GM21390 (cell line): Measurements from ENCODE around the gene TCF21.
A peak's percentile ranks its signal among the peaks of the same experiment; 100 is the strongest.

ENCODE experiments used
- ATAC-seq: cut with Tn5 transposase; IDR thresholded peaks from one replicate; pipeline ENCODE4 v1.9.1; 2021; ENCODE audit not compliant: unreplicated experiment

TCF21 gene

DNA sequence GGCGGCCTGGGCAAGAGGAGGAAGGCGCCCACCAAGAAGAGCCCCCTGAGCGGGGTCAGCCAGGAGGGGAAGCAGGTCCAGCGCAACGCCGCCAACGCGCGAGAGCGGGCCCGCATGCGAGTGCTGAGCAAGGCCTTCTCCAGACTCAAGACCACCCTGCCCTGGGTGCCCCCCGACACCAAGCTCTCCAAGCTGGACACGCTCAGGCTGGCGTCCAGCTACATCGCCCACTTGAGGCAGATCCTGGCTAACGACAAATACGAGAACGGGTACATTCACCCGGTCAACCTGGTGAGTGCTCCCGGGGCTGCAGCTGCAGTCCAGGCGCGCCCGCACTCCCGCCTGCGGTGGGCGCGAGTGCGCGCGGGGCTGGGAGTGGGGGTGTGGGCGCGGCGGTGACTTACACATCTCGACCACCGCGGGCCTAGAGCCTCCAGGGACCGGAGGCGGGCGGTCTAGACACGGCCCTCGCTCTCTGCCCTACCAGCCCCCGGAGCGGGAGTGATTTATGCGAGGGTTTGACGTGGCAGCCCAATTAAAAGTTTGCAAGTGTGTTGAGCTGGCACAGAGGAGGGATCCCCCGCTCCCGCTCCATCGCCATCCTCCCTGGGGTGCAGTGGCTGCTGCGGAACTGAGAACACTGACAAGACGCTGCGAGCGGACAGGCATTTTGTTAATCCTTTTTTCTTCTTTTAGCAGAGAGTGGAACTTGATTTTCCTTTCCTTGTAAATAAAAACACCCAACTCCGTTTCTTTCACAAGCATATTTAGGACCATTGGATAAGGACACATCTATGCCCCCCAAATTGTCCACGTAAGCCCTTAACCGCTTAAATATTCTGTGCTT lies 867 bp downstream of the TCF21 start:
- no peak for ATAC-seq

DNA sequence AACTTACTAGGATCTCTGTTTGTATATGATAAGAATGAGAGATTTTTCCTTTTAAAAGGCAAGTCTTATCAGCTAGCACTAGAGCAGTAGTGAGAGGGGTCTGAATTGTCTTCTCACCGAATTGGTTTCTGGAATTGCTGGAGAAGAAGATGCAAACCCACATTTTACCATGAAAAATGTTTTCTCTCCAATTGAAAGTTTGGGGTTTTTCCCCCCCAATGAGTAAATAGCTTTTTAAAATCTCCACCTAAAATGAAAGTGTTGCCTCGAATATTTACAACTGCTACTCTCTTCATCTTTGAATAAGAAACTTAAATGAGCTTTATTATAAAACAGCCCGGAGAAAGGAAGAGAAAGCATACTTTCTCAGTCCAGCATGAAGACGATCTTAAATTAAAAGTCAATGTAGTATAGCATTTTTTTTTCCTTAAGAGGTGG lies 1.8 kb downstream of the TCF21 start:
- ATAC-seq: no peak

- peak; percentile 50 for ATAC-seq
Observed at GRCh38 chr6:133891149-133891926, 2.4 kb downstream of the TCF21 start.

DNA sequence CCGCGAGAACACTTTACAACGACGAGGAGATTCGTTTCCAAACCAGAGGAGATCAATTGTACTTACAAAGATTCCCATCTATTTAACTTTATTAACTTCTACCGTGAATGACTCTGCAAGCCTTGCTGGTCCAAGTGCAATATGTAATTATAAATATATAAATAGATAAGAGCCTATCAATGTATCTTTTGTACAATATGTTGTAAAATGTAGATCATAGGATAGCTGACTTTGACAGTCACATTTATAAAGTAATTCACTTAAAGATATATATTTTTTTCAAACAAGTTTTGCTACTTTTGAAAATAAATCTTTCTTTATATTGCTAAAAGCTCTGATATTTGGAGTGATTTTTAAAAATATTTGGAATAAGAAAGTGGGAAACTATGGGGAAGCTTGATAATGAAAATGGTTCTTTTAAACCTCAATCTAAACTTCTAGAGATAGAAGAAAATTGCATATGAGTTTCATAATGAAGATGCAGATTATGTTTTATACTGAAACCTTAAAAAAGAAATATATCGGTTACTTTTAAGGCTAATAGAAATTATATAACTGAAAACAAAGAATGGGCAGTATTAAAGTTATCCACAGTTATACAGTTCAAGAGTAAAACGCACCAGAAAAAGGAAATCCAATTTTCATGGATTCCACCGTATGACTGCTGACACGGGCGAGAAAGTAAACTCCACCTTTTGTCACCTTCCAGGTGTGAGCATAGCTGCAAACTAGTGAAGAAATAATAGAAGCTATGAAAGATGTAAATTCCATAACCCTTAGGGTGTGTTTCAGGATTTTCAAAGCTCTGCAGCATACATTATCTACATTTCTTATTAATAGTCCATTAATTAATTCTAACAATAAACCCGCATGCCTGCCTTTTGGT lies 3.3 kb downstream of the TCF21 start:
- ATAC-seq: no peak

GRCh38 chr6:133892813-133893691 lies 4.1 kb downstream of the TCF21 start:
- no peak for ATAC-seq

- no peak for ATAC-seq
Observed at GRCh38 chr6:133893946-133894345, 5.0 kb downstream of the TCF21 start.

- no peak for ATAC-seq
Observed at GRCh38 chr6:133894369-133894768, 5.5 kb downstream of the TCF21 start.

DNA sequence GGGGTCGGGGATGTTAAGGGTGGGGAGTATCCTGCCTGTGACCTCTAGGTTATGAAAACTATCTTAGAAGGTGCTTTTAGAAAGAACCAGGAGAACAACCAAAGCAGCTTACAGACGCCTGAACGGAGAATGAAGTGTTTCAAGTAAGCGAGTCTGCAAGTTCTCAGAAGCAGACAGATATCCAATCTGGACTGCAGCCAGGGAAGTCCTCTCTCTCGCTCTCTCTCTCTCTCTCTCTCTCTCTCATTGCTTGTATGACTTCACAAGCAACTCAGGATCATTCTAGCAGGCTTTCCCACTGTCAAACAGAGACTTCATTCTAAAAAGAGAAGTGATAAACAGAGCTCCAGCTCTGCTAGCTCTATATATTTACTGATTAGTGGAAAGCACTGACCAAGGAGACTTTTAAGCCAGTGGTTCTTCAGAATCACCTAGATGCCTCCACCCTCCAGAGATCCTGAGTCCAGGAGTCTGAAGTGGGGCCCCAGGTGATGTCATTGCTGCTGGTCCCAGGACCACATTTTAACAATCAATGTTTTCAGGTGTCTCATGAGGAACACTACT lies 6.0 kb downstream of the TCF21 start:
- ATAC-seq: no peak

DNA sequence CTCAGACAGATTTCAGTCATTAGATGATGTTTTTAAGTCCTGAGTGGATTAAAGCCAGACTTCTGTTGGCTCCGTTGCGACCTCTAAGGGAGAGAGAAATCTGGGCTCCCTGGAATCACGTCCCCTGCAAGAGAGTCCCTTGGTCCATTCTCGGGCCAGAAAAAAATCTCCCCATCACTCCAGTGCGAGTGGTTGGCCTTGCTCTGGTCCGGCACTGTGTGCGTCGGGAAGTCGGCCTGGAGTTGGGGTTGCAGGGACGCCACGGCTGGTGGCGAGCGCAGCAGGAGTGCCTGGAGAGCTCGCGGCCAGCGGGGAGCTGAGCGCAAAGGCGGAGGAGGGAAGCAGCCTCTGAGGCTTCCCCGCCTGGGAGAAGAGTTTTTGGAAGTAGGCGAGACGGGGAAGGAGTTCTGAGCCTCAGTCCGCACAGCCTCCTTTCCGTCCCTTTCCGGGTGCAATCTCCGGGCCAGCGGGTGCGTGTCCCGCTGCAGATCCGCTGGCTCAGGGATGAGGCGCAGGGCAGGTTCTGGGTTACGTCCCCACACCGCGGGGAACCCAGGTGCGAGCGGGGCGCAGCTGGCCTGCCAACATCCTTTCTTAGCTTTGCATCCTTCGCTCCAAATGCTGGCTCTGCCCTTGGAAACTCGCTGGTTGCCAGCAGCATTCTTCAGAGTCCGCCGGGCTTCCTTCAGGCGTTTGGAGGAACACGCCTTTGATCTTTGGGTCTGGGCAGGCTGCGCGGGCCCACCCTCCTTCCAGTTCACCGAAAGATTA lies 6.8 kb downstream of the TCF21 start:
- no peak for ATAC-seq

DNA sequence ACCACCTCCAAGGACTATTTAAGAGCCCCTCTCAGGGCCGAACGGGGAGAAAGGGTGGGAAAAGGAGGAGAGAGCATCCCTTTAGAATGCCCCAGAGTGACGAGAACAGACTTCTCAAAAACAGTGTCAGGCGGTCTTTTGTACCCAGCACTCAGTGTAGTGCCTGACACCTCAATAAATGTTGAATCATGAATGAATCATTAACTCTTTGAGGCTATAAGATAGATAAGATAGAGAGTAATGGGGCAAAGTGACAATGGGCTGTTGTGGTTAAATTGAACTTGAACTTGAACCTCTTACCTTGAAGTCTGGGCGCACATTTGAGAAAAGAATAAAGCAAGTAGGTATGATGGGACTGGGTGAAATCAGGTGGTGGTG lies 7.4 kb downstream of the TCF21 start:
- no peak for ATAC-seq

- ATAC-seq: no peak
Observed at GRCh38 chr6:133898263-133898662, 9.3 kb downstream of the TCF21 start.

GRCh38 chr6:133899556-133899955 lies 10.6 kb downstream of the TCF21 start:
- ATAC-seq: no peak

DNA sequence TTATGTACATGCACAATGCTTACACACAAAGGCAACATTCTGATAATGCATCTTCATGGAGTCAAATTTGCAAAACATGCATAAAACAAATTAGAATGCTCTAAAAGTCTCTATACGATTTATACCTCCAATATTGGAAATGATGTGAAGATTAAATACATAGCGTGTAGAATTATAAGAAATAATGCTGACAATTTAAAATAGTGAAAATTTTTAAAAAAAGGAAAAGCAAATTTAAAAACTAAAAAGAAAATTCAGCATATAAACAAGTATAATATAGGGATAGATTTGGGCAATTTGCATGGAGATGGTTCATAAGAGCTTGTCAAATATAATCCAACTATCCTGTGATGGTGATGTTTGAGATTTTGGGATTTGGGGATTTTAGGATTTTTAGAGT lies 14.9 kb downstream of the TCF21 start:
- ATAC-seq: no peak

- no peak for ATAC-seq
Observed at GRCh38 chr6:133906050-133906449, 17.1 kb downstream of the TCF21 start.

- ATAC-seq: peak; percentile 87
Observed at GRCh38 chr6:133916650-133917151, 27.8 kb downstream of the TCF21 start.

DNA sequence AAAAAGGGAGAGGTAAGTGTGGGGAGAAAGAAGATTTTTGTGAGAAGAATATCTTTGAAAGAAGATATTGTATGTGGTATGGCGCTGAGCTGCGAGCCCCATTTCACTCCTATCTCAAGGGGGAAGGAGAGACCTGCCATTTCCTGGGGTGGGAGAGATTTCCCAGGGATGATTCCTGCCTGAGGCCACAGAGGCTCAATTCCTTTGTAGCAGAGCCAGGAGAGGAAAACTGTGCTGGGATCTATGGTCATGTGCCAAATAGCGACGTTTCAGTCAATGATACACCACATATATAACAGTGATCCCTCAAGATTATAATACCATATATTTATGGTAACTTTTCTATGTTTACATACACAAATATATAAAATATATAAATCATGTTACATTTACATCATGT lies 28.9 kb downstream of the TCF21 start:
- ATAC-seq: no peak

GRCh38 chr6:133918208-133918930 lies 29.5 kb downstream of the TCF21 start:
- no peak for ATAC-seq

GRCh38 chr6:133919362-133919761 lies 30.4 kb downstream of the TCF21 start:
- no peak for ATAC-seq
